Gastroesophageal sphincter (tissue), 4 donors: ENCODE data around the gene NCBP2. TPM values are rescaled to one million over a fixed set of nuclear protein-coding genes. Genes with fewer than 3 reads are reported as not detected.

Source experiments
- ATAC-seq: fragments of 150-250 bp; one replicate; pipeline ENCODE4 v1.9.1; 2016; ENCODE audit warnings: mild to moderate bottlenecking, moderate library complexity
- H3K27ac ChIP-seq, 4 donors: fragments of 200-600 bp; sonication (generic) in 3 of 4; 1 replicate in 3 of 4; 2 replicates in 1 of 4; pipeline ENCODE4 v1.5.1; 2016 to 2019
- H3K27me3 ChIP-seq: fragments of 200-600 bp; sonication (generic); one replicate; pipeline ENCODE4 v1.5.1; 2019
- H3K36me3 ChIP-seq, 2 donors: fragments of 200-600 bp; sonication (generic); one replicate each; pipeline ENCODE4 v1.5.1; 2019; ENCODE audit warnings: control low read depth in 1 of 2
- H3K4me1 ChIP-seq, 3 donors: fragments of 200-600 bp; sonication (generic); 1 replicate in 2 of 3; 2 replicates in 1 of 3; pipeline ENCODE4 v1.5.1; 2016 to 2019; ENCODE audit warnings: control low read depth in 2 of 3
- H3K4me3 ChIP-seq, 2 donors: fragments of 200-600 bp; sonication (generic); one replicate each; pipeline ENCODE4 v1.5.1; 2019; ENCODE audit warnings: mild to moderate bottlenecking in 1 of 2, moderate library complexity in 1 of 2
- H3K9me3 ChIP-seq, 3 donors: fragments of 200-600 bp; sonication (generic); one replicate each; pipeline ENCODE4 v1.5.1; 2017 to 2019; ENCODE audit warnings: control low read depth in 2 of 3
- CTCF ChIP-seq, 4 experiments: fragments of 200-600 bp in 2 of 4; fragments of 450-650 bp in 2 of 4; sonication (generic) in 1 of 4; IDR thresholded peaks; one replicate each; pipeline ENCODE4 v1.5.1; 2017 to 2019; ENCODE audit warnings: antibody characterized with exemption in 4 of 4, mild to moderate bottlenecking in 2 of 4, moderate library complexity in 2 of 4
- EP300 ChIP-seq: sonication (generic); formaldehyde crosslinking; IDR thresholded peaks from one replicate; pipeline ENCODE4 v1.6.1; 2017; ENCODE audit warnings: antibody characterized with exemption, mild to moderate bottlenecking
- POLR2A ChIP-seq, 2 donors: fragments of 450-650 bp; IDR thresholded peaks; one replicate each; pipeline ENCODE4 v1.6.1; 2017; ENCODE audit warnings: antibody characterized with exemption in 2 of 2, mild to moderate bottlenecking in 2 of 2, moderate library complexity in 1 of 2
- POLR2AphosphoS5 ChIP-seq: sonication (generic); formaldehyde crosslinking; IDR thresholded peaks from one replicate; pipeline ENCODE4 v1.6.1; 2017; ENCODE audit warnings: antibody characterized with exemption
- WGBS, 2 donors: methylation state at CpG; one replicate each; pipeline ENCODE4 v1.1.5; 2018; ENCODE audit warnings: low coverage in 1 of 2; 5-methylcytosine and 5-hydroxymethylcytosine counted together
- total RNA-seq, 4 donors: library from RNA; depleted of rRNA; stranded (reverse); fragments of >200 nt; gene quantifications; one replicate each; pipeline ENCODE4 v1.1.0, GENCODE V29; 2016

Gene NCBP2
- total RNA-seq, 4 donors from 2014 or later: 46.8 to 53.2 (median 49.7) TPM

- Histone ChIP-seq H3K9me3 (no peaks in the 10 kb centered on the region), H3K4me1 (peaks cover 0 to 24% (median 8%) of the 10 kb centered on the region in 3 donors), H3K27me3 (no peaks in the 10 kb centered on the region), H3K36me3 (no peaks in the 10 kb centered on the region), H3K4me3 (no peak overlapping the region), H3K27ac (no peak overlapping the region)
- no peak for TF ChIP-seq POLR2A (IDR thresholded peaks at IDR 0.05)
- ATAC-seq: no peak
- WGBS, 2 donors: 86 to 93% methylated on average over 1 to 5 of the region's 7 CpGs
These were observed 28.9 kb upstream of the NCBP2 start for GRCh38 chr3:196971094-196971698.

- ATAC-seq: no peak
These were observed 28.3 kb upstream of the NCBP2 start for GRCh38 chr3:196970547-196971093.

GRCh38 chr3:196969660-196970546 lies 27.6 kb upstream of the NCBP2 start:
- peak overlapping the region in 3 of 4 donors; percentile 72 to 85 (median 80) for H3K27ac ChIP-seq
- no peaks in the 10 kb centered on the region for H3K36me3 ChIP-seq
- H3K4me1 ChIP-seq: peaks cover 0 to 24% (median 8%) of the 10 kb centered on the region in 3 donors
- WGBS, 2 donors: 17 to 62% methylated on average over 6 to 15 of the region's 100 CpGs
- peak; percentile 80 for ATAC-seq
- TF ChIP-seq POLR2AphosphoS5: no peak
- peak in 3 of 4 experiments; percentile 93 to 96 (median 96) for TF ChIP-seq CTCF (IDR thresholded peaks at IDR 0.05)
- no peak for TF ChIP-seq EP300
- TF ChIP-seq POLR2A (IDR thresholded peaks at IDR 0.05): peak in 1 of 2 donors; percentile 11
- peak overlapping the region; percentile 87 to 96 for H3K4me3 ChIP-seq
- no peaks in the 10 kb centered on the region for H3K9me3 ChIP-seq
- H3K27me3 ChIP-seq: no peaks in the 10 kb centered on the region

More at GRCh38 chr3:196970547-196971093, 28.3 kb upstream of the NCBP2 start:
- Histone ChIP-seq H3K9me3 (no peaks in the 10 kb centered on the region), H3K36me3 (no peaks in the 10 kb centered on the region), H3K4me1 (peaks cover 0 to 24% (median 8%) of the 10 kb centered on the region in 3 donors), H3K4me3 (no peak overlapping the region), H3K27me3 (no peaks in the 10 kb centered on the region), H3K27ac (no peak overlapping the region)
- WGBS, 2 donors: 93 to 100% methylated on average over 1 to 9 of the region's 15 CpGs
- TF ChIP-seq POLR2A (IDR thresholded peaks at IDR 0.05): no peak
- no peak for TF ChIP-seq EP300
- no peak for TF ChIP-seq CTCF (IDR thresholded peaks at IDR 0.05)
- TF ChIP-seq POLR2AphosphoS5: no peak

- Histone ChIP-seq H3K36me3 (no peaks in the 10 kb centered on the region), H3K27me3 (no peaks in the 10 kb centered on the region), H3K4me3 (peak overlapping the region; percentile 87 to 96), H3K27ac (peak overlapping the region; percentile 47 to 85 (median 76)), H3K4me1 (peaks cover 0 to 24% (median 8%) of the 10 kb centered on the region in 3 donors), H3K9me3 (no peaks in the 10 kb centered on the region)
- WGBS, 2 donors: no CpG with 5 or more reads among the region's 72 CpGs
- ATAC-seq: peak; percentile 8
- no peak for TF ChIP-seq POLR2AphosphoS5
- no peak for TF ChIP-seq POLR2A (IDR thresholded peaks at IDR 0.05)
- no peak for TF ChIP-seq CTCF (IDR thresholded peaks at IDR 0.05)
- no peak for TF ChIP-seq EP300
These were observed 26.9 kb upstream of the NCBP2 start for GRCh38 chr3:196969134-196969659.
